HL-60 (cell line): Measurements from ENCODE around the gene AFF3.

ENCODE experiments used
- DNase-seq, 2 experiments: peaks; one replicate each; pipeline ENCODE4 v3.0.0-alpha.2; 2010 to 2020; ENCODE audit warnings: low read depth in 1 of 2, low spot score in 1 of 2
- H3K27ac ChIP-seq: fragments of 250-450 bp; sonication (Bioruptor Pico); replicated peaks from 2 replicates; pipeline ENCODE4 v1.5.1; 2020; ENCODE audit warnings: mild to moderate bottlenecking, moderate library complexity
- H3K27me3 ChIP-seq: fragments of 250-450 bp; sonication (Bioruptor Pico); 2 replicates; pipeline ENCODE4 v1.5.1; 2021; ENCODE audit warnings: mild to moderate bottlenecking, moderate library complexity; ENCODE audit not compliant: insufficient read depth, poor library complexity, severe bottlenecking
- H3K4me3 ChIP-seq: replicated peaks from 2 replicates; pipeline ENCODE4 v1.5.1; 2011; ENCODE audit warnings: mild to moderate bottlenecking, control low read depth, low read length; ENCODE audit not compliant: insufficient read depth
- GABPA ChIP-seq: IDR thresholded peaks from 2 replicates; pipeline ENCODE4 v1.6.1; 2012; ENCODE audit warnings: low read depth
- POLR2AphosphoS5 ChIP-seq: IDR thresholded peaks from 2 replicates; pipeline ENCODE4 v1.6.1; 2012; ENCODE audit warnings: low read depth
- REST ChIP-seq: IDR thresholded peaks from 2 replicates; pipeline ENCODE4 v1.6.1; 2012; ENCODE audit warnings: low read depth; ENCODE audit not compliant: insufficient replicate concordance
- SPI1 ChIP-seq: IDR thresholded peaks from 2 replicates; pipeline ENCODE4 v1.6.1; 2012; ENCODE audit warnings: low read depth, mild to moderate bottlenecking, borderline replicate concordance
- TF ChIP-seq, protein P1 (sequence below): IDR thresholded peaks from one replicate; pipeline ENCODE4 v1.5.1; 2011; ENCODE audit warnings: low read length, control low read depth, inconsistent platforms; ENCODE audit not compliant: insufficient read depth

Gene AFF3

DNA sequence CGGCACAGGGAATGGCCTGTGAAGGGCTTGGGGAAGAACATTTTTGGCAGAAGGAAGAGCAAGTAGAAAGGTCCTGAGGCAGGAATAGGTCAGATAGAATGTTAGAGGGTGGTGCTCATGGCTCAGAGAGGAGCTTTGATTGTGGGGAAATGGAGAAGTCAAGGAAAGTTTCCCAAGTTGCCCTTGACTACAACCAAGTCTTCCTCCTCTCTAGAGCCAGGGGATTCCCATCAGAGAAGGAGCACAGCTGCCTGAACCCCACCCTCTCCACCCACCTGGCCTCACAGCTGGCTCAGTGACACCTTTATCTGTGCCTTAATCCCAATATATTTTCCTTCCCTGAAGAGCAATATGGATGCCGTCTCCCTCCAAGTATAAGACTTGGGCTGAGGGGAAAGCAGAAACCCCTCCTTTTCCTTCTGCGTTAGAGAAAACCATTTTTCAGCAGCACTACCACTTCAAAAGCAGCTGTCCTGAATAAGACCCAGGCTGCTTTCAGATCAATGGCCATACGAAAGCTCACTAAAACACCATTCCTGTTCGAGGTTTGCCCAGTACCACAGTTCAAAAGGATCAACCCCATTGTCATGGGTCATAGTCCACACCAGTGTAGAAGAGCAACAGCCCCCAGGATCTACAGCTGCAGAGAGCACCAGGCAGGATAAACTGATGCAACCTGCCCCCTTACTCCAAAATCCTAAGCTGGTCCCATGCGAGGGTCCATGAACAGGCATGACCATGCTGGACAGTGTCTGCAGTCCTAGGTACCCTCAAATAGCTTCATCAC lies 199.6 kb downstream of the AFF3 start:
- TF ChIP-seq, protein P1, sequence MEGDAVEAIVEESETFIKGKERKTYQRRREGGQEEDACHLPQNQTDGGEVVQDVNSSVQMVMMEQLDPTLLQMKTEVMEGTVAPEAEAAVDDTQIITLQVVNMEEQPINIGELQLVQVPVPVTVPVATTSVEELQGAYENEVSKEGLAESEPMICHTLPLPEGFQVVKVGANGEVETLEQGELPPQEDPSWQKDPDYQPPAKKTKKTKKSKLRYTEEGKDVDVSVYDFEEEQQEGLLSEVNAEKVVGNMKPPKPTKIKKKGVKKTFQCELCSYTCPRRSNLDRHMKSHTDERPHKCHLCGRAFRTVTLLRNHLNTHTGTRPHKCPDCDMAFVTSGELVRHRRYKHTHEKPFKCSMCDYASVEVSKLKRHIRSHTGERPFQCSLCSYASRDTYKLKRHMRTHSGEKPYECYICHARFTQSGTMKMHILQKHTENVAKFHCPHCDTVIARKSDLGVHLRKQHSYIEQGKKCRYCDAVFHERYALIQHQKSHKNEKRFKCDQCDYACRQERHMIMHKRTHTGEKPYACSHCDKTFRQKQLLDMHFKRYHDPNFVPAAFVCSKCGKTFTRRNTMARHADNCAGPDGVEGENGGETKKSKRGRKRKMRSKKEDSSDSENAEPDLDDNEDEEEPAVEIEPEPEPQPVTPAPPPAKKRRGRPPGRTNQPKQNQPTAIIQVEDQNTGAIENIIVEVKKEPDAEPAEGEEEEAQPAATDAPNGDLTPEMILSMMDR, result no peak
- TF ChIP-seq REST (no peak), SPI1 (no peak), GABPA (no peak), POLR2AphosphoS5 (no peak)
- Histone ChIP-seq H3K27me3 (no peaks in the 10 kb centered on the region), H3K27ac (no peak overlapping the region), H3K4me3 (no peak overlapping the region)
- no peak for DNase-seq

- Histone ChIP-seq H3K27ac (no peak overlapping the region), H3K4me3 (no peak overlapping the region), H3K27me3 (no peaks in the 10 kb centered on the region)
- TF ChIP-seq, protein P1, result no peak
- no peak for TF ChIP-seq REST
- no peak for TF ChIP-seq POLR2AphosphoS5
- TF ChIP-seq GABPA, result no peak
- TF ChIP-seq SPI1, result no peak
- no peak for DNase-seq
These were observed 201.4 kb downstream of the AFF3 start for GRCh38 chr2:99940963-99941362.

- H3K27me3 ChIP-seq, result no peaks in the 10 kb centered on the region
- no peak for DNase-seq
- TF ChIP-seq POLR2AphosphoS5 (no peak), GABPA (no peak), REST (no peak), SPI1 (no peak)
- TF ChIP-seq, protein P1, result no peak
These were observed 203.3 kb downstream of the AFF3 start for GRCh38 chr2:99939135-99939534.

More at GRCh38 chr2:99939135-99939534, 203.3 kb downstream of the AFF3 start:
- no peak overlapping the region for H3K27ac ChIP-seq
- H3K4me3 ChIP-seq, result no peak overlapping the region
